ENCODE results near the gene RPS21. TPM values are rescaled to one million over a fixed set of nuclear protein-coding genes. Genes with fewer than 3 reads are reported as not detected.

Gene RPS21
- total RNA-seq, 1 donor from 2014 or later, result 661 TPM

DNA sequence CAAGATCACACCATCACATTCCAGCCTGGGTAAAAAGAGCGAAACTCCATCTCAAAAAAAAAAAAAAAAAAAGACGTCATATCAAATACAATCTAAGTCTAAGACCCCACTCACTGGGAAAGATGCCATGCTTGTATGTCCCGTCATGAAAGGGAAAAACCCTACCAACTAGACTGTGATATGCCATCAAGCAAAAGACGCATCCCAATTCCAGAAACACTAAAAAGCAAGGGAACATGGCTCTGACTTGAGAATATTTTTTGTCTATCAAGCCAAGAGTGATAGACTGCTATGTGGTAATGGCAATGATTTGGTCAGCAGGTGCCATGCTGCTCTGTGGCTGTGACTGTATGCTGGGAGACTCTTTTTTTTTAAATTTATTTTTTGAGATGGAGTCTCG lies 42.8 kb upstream of the RPS21 start:
- no peaks in the 10 kb centered on the region for H3K4me1 ChIP-seq
- intact Hi-C loops (cut with micrococcal nuclease), result no loop called here
- H3K27me3 ChIP-seq (ENCODE audit: low read depth), result no peaks in the 10 kb centered on the region
- H3K4me3 ChIP-seq, result no peak overlapping the region
- no peak overlapping the region for H3K27ac ChIP-seq (replicated peaks)
- H3K36me3 ChIP-seq, result peaks cover 90% of the 10 kb centered on the region
- no peak for TF ChIP-seq CTCF (IDR thresholded peaks at IDR 0.05; ENCODE audit: borderline replicate concordance)
- no peak for DNase-seq
- peaks cover 6% of the 10 kb centered on the region for H3K9me3 ChIP-seq (replicated peaks)

- DNase-seq, result no peak
- TF ChIP-seq CTCF (IDR thresholded peaks at IDR 0.05; ENCODE audit: borderline replicate concordance), result no peak
- H3K9me3 ChIP-seq (replicated peaks), result peaks cover 8% of the 10 kb centered on the region
- peaks cover 84% of the 10 kb centered on the region for H3K36me3 ChIP-seq
- intact Hi-C loops (cut with micrococcal nuclease), result no loop called here
- no peaks in the 10 kb centered on the region for H3K4me1 ChIP-seq
- no peak overlapping the region for H3K27ac ChIP-seq (replicated peaks)
- H3K4me3 ChIP-seq, result no peak overlapping the region
- no peaks in the 10 kb centered on the region for H3K27me3 ChIP-seq (ENCODE audit: low read depth)
Observed at GRCh38 chr20:62344782-62345181, 42.1 kb upstream of the RPS21 start.

DNA sequence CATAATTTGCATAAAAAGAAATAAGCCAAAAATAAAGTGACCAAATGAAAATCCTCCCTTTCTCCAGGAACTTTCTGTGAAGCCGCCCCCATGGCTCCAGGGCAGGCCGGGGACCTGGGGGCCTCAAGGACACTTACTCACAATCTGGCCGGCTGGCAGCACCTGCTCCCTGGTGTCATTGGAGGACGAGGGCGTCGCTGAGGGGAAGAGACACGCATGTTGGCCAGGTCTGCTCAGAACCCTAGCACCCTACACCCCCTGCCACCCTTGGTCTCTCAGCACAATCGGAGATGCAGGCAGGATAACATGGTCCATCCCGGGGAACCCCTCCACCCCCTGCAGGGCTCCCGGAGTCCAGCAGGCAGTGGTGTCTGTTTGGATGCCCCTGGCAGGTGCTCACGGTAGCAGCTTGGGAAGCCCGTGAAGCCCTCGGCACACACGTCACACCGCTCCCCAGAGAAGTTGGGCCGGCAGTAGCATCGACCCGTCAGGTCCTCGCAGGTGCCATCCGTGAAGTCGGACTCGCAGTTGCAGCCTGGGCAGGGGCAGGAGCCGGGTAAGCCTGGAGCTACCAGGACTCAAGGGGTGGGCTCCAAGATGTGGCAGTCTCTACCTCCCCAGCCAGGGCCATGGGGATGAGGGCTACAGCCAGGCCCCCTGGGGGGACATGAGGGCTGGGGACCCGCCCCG lies 41.1 kb upstream of the RPS21 start:
- intact Hi-C loops (cut with micrococcal nuclease), result no loop called here
- DNase-seq, result no peak
- Histone ChIP-seq H3K4me1 (peaks cover under 1% of the 10 kb centered on the region), H3K36me3 (peaks cover 80% of the 10 kb centered on the region), H3K4me3 (no peak overlapping the region), H3K27me3 (ENCODE audit: low read depth) (no peaks in the 10 kb centered on the region), H3K9me3 (replicated peaks) (peaks cover 8% of the 10 kb centered on the region), H3K27ac (replicated peaks) (no peak overlapping the region)
- no peak for TF ChIP-seq CTCF (IDR thresholded peaks at IDR 0.05; ENCODE audit: borderline replicate concordance)

GRCh38 chr20:62346398-62347150 lies 40.3 kb upstream of the RPS21 start:
- Histone ChIP-seq H3K4me3 (no peak overlapping the region), H3K27me3 (ENCODE audit: low read depth) (no peaks in the 10 kb centered on the region), H3K27ac (replicated peaks) (no peak overlapping the region), H3K9me3 (replicated peaks) (peaks cover 8% of the 10 kb centered on the region), H3K4me1 (peaks cover 5% of the 10 kb centered on the region), H3K36me3 (peaks cover 80% of the 10 kb centered on the region)
- intact Hi-C loops (cut with micrococcal nuclease), result no loop called here
- no peak for DNase-seq
- TF ChIP-seq CTCF (IDR thresholded peaks at IDR 0.05; ENCODE audit: borderline replicate concordance), result no peak

- H3K9me3 ChIP-seq (replicated peaks), result peaks cover 8% of the 10 kb centered on the region
- intact Hi-C loops (cut with micrococcal nuclease), result no loop called here
- H3K27ac ChIP-seq (replicated peaks), result no peak overlapping the region
- H3K4me3 ChIP-seq, result no peak overlapping the region
- H3K27me3 ChIP-seq (ENCODE audit: low read depth), result no peaks in the 10 kb centered on the region
- peaks cover 6% of the 10 kb centered on the region for H3K4me1 ChIP-seq
- DNase-seq, result no peak
- no peak for TF ChIP-seq CTCF (IDR thresholded peaks at IDR 0.05; ENCODE audit: borderline replicate concordance)
- peaks cover 80% of the 10 kb centered on the region for H3K36me3 ChIP-seq
Observed at GRCh38 chr20:62347151-62347404, 39.8 kb upstream of the RPS21 start.
